Brain microvascular endothelial cell (primary cell): Measurements from ENCODE around the gene MARK1.

Experiments used
- DNase-seq: peaks from one replicate; pipeline ENCODE4 v3.0.0-alpha.2; 2020
- H3K27ac ChIP-seq: fragments of 250-450 bp; sonication (Bioruptor Pico); 2 replicates; pipeline ENCODE4 v1.5.1; 2020; ENCODE audit warnings: mild to moderate bottlenecking, moderate library complexity
- H3K27me3 ChIP-seq: fragments of 250-450 bp; sonication (Bioruptor Pico); replicated peaks from 2 replicates; pipeline ENCODE4 v1.5.1; 2020; ENCODE audit warnings: mild to moderate bottlenecking
- H3K36me3 ChIP-seq: fragments of 250-450 bp; sonication (Bioruptor Pico); replicated peaks from 2 replicates; pipeline ENCODE4 v1.5.1; 2020; ENCODE audit warnings: mild to moderate bottlenecking
- H3K4me3 ChIP-seq: 2 replicates; pipeline ENCODE4 v1.5.1; 2011; ENCODE audit warnings: low read depth, mild to moderate bottlenecking, control low read depth, low read length, moderate library complexity
- in situ Hi-C: cut with HindIII; loops from 2 replicates; pipeline ENCODE4 v1.10.0; 2017; ENCODE audit warnings: low sequenced_read_pairs, low pct_ligation_motif_present
- TF ChIP-seq, protein P1 (sequence below): IDR thresholded peaks from 2 replicates; pipeline ENCODE4 v1.5.1; 2011; ENCODE audit warnings: low read depth, mild to moderate bottlenecking, moderate library complexity, low read length, control low read depth, inconsistent platforms; ENCODE audit errors: missing control alignments

The MARK1 gene

DNA sequence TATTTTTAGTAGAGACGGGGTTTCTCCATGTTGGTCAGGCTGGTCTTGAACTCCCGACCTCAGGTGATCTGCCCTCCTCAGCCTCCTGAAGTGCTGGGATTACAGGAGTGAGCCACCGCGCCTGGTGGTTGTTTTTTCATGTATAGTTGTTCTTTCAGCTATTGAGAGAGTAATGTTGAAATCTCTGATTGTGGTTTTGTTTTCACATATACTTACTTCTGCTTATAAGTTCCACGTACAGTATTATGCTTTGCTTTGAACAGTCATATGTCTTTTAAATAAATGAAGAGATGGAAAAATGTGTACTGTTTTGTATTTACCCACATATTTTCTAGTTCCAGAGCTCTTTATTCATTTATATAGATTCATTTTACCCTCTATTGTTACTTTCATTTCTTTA lies 44.5 kb downstream of the MARK1 start:
- no peak overlapping the region for H3K4me3 ChIP-seq
- in situ Hi-C loops = no loop called here
- DNase-seq = no peak
- no peaks in the 10 kb centered on the region for H3K36me3 ChIP-seq
- TF ChIP-seq, protein P1, sequence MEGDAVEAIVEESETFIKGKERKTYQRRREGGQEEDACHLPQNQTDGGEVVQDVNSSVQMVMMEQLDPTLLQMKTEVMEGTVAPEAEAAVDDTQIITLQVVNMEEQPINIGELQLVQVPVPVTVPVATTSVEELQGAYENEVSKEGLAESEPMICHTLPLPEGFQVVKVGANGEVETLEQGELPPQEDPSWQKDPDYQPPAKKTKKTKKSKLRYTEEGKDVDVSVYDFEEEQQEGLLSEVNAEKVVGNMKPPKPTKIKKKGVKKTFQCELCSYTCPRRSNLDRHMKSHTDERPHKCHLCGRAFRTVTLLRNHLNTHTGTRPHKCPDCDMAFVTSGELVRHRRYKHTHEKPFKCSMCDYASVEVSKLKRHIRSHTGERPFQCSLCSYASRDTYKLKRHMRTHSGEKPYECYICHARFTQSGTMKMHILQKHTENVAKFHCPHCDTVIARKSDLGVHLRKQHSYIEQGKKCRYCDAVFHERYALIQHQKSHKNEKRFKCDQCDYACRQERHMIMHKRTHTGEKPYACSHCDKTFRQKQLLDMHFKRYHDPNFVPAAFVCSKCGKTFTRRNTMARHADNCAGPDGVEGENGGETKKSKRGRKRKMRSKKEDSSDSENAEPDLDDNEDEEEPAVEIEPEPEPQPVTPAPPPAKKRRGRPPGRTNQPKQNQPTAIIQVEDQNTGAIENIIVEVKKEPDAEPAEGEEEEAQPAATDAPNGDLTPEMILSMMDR = no peak
- H3K27me3 ChIP-seq = no peaks in the 10 kb centered on the region
- H3K27ac ChIP-seq = no peak overlapping the region

DNA sequence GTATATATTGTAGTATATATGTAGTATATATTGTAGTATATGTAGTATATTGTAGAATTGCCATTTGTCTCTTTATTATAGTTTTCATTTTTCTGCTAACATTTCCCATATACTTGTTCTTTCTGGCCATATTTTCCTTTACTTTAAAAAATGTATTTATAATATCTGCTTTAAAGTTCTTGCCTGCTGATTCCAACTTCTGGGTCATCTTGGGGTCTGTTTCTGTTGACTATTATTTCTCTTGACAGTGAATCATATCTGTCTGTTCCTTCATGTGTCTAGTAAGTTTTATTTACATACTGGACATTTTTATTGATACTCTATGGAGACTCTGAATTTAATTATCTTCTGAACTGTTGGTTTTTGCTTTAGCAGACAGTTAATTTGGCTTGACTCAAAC lies 45.9 kb downstream of the MARK1 start:
- DNase-seq = no peak
- TF ChIP-seq, protein P1 = no peak
- Histone ChIP-seq H3K27me3 (no peaks in the 10 kb centered on the region), H3K27ac (no peak overlapping the region), H3K36me3 (no peaks in the 10 kb centered on the region), H3K4me3 (no peak overlapping the region)
- in situ Hi-C loops = no loop called here

DNA sequence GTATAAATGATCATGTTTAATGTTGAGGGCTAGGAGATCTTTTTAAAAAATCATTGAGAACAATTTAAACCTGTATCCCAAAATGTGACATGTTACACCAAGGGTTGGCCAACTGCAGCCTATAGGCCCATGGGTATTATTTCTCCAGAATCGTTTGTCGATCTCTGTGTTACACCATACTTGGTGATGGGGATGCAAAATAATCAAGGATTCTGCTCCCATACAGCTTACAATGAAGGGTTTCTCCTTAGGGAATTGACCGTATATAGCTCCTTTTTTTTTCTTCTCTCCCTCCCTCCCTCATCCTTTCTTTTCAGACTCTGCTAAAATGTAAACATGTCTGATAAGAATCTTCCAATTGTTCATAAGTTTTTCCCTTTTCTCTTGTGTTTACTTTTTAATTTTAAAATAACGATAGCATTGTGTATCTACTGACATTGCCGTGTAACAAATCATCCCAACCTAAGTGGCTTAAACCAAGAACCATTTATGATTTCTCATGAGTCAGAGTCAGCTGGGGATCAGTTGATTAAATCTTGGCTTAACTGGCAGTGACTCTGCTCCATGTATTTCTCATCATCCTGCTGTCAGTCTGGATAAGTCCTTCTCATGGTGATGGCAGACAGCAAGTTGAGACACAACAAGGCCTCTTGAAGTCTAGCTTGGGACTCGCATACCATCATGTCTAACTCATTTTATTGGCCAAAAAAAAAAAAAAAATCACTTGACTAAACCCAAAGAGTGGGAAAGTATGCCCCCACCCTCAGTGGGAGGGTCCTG lies 48.0 kb downstream of the MARK1 start:
- no peak overlapping the region for H3K27ac ChIP-seq
- no peaks in the 10 kb centered on the region for H3K27me3 ChIP-seq
- TF ChIP-seq, protein P1 = no peak
- in situ Hi-C loops = no loop called here
- H3K36me3 ChIP-seq = no peaks in the 10 kb centered on the region
- no peak overlapping the region for H3K4me3 ChIP-seq
- DNase-seq = no peak

DNA sequence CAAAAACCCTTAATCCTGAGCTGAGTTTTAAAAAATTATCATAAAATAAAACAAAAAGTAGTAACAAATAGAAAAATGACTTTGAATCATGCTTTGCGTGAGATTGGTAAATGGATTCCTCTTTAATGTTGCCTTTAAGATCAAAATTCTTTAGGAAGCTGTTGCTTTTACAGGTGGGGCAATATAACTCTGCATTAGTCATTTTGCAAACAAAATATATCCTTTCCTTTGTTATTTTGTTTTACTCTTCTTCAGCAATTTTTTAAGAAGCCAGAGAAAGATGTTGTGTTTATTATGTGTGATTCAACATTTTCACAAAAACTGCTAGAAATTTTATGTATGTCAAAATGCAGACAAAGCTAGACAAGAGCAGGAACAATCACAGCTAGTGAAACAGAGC lies 50.0 kb downstream of the MARK1 start:
- H3K36me3 ChIP-seq = no peaks in the 10 kb centered on the region
- no peak overlapping the region for H3K4me3 ChIP-seq
- TF ChIP-seq, protein P1 = no peak
- H3K27me3 ChIP-seq = no peaks in the 10 kb centered on the region
- in situ Hi-C loops = no loop called here
- no peak for DNase-seq
- H3K27ac ChIP-seq = no peak overlapping the region

DNA sequence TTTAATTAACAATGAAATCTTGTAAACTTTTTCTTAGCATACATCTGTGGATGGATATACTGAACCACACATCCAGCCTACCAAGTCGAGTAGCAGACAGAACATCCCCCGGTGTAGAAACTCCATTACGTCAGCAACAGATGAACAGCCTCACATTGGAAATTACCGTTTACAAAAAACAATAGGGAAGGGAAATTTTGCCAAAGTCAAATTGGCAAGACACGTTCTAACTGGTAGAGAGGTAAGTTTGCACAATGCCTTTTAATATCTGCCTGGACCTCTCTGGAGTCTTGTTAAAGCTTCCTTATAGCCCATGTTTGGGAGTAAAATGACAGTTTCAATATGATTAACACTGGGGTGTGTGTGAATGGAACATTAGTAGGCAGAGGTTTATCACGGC lies 51.4 kb downstream of the MARK1 start:
- TF ChIP-seq, protein P1 = no peak
- H3K4me3 ChIP-seq = no peak overlapping the region
- DNase-seq = no peak
- H3K27ac ChIP-seq = no peak overlapping the region
- in situ Hi-C loops = no loop called here
- H3K36me3 ChIP-seq = no peaks in the 10 kb centered on the region
- H3K27me3 ChIP-seq = no peaks in the 10 kb centered on the region

DNA sequence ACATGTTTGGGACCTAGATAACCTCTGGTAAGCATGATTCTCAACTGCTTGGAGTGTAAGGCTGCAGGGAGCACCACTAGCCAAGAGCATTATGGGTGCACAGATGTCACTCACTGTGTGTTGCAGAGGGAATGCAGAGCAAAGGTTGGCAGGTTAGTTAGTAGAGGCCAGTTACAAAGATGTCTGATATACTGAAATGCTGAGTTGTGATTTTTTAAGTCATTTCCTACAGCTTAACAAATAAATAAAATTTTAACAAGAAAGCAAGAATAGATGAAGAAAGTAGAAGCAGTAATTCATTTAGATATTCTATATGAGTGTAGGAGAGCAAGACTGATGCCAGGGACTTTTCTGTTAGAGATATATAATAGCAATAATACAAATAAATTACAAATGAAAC lies 64.8 kb downstream of the MARK1 start:
- DNase-seq = no peak
- Histone ChIP-seq H3K27ac (no peak overlapping the region), H3K27me3 (no peaks in the 10 kb centered on the region), H3K4me3 (no peak overlapping the region), H3K36me3 (no peaks in the 10 kb centered on the region)
- TF ChIP-seq, protein P1 = no peak
- in situ Hi-C loops = no loop called here
